HepG2 (cell line): ENCODE results near the gene P4HTM. TPM values are rescaled to one million over a fixed set of nuclear protein-coding genes. Genes with fewer than 3 reads are reported as not detected.
A peak's percentile ranks its signal among the peaks of the same experiment; 100 is the strongest.

Source experiments
- ARID2 ChIP-seq: sonication (generic); formaldehyde crosslinking; IDR thresholded peaks from 2 replicates; pipeline ENCODE4 v1.8.1; 2022; ENCODE audit warnings: mild to moderate bottlenecking, missing genetic modification reagents, borderline replicate concordance
- ARNT2 ChIP-seq: sonication (generic); formaldehyde crosslinking; IDR thresholded peaks from 2 replicates; pipeline ENCODE4 v1.8.0; 2022; ENCODE audit warnings: mild to moderate bottlenecking, low read depth, missing genetic modification reagents, moderate library complexity
- ATRX ChIP-seq: sonication (generic); formaldehyde crosslinking; IDR thresholded peaks from 2 replicates; pipeline ENCODE4 v1.4.0; 2020; ENCODE audit warnings: missing genetic modification reagents, borderline replicate concordance
- BORCS8-MEF2B ChIP-seq: sonication (generic); formaldehyde crosslinking; IDR thresholded peaks from 2 replicates; pipeline ENCODE4 v1.8.0; 2022; ENCODE audit warnings: mild to moderate bottlenecking, missing genetic modification reagents
- ELK4 ChIP-seq: sonication (generic); formaldehyde crosslinking; IDR thresholded peaks from 2 replicates; pipeline ENCODE4 v1.9.0; 2021; ENCODE audit warnings: missing genetic modification reagents, borderline replicate concordance
- EP300 ChIP-seq, 3 experiments: sonication (generic) in 1 of 3; formaldehyde crosslinking in 1 of 3; IDR thresholded peaks; 2 replicates each; pipeline versions ENCODE4 v1.5.1 to v1.6.1; 2011 to 2020; ENCODE audit warnings: low read depth in 2 of 3, low read length in 2 of 3, borderline replicate concordance in 1 of 3, improper control_type of control experiment in 1 of 3, mild to moderate bottlenecking in 1 of 3, missing genetic modification reagents in 1 of 3, moderate library complexity in 1 of 3
- HOXA5 ChIP-seq: sonication (generic); formaldehyde crosslinking; IDR thresholded peaks from 2 replicates; pipeline ENCODE4 v1.4.0; 2020; ENCODE audit warnings: missing genetic modification reagents
- KDM2A ChIP-seq: sonication (generic); formaldehyde crosslinking; IDR thresholded peaks from 2 replicates; pipeline ENCODE4 v1.4.0; 2020; ENCODE audit warnings: low read depth, missing genetic modification reagents, borderline replicate concordance
- KMT2A ChIP-seq: sonication (generic); formaldehyde crosslinking; IDR thresholded peaks from 2 replicates; pipeline ENCODE4 v1.4.0; 2020; ENCODE audit warnings: missing genetic modification reagents
- MIER2 ChIP-seq: IDR thresholded peaks from 2 replicates; pipeline ENCODE4 v1.6.1; 2016; ENCODE audit warnings: missing biosample characterization, missing genetic modification reagents
- MLLT10 ChIP-seq: sonication (generic); formaldehyde crosslinking; IDR thresholded peaks from 2 replicates; pipeline ENCODE4 v1.4.0; 2020; ENCODE audit warnings: missing genetic modification reagents
- PHF20 ChIP-seq: sonication (generic); formaldehyde crosslinking; IDR thresholded peaks from 2 replicates; pipeline ENCODE4 v1.5.0; 2020; ENCODE audit warnings: mild to moderate bottlenecking, missing genetic modification reagents
- PITX1 ChIP-seq: sonication (generic); formaldehyde crosslinking; IDR thresholded peaks from 2 replicates; pipeline ENCODE4 v1.5.1; 2020; ENCODE audit warnings: mild to moderate bottlenecking, missing genetic modification reagents
- RBAK ChIP-seq: sonication (generic); formaldehyde crosslinking; IDR thresholded peaks from 2 replicates; pipeline ENCODE4 v1.5.1; 2020; ENCODE audit warnings: mild to moderate bottlenecking, missing genetic modification reagents
- RFXANK ChIP-seq: IDR thresholded peaks from 2 replicates; pipeline ENCODE4 v1.6.1; 2016
- SKI ChIP-seq: fragments of 450-650 bp; IDR thresholded peaks from one replicate; pipeline ENCODE4 v1.6.1; 2018; ENCODE audit warnings: mild to moderate bottlenecking; ENCODE audit not compliant: partially characterized antibody
- TOPORS ChIP-seq: sonication (generic); formaldehyde crosslinking; IDR thresholded peaks from 2 replicates; pipeline ENCODE4 v1.8.0; 2023; ENCODE audit warnings: mild to moderate bottlenecking, missing genetic modification reagents
- WIZ ChIP-seq: sonication (generic); formaldehyde crosslinking; IDR thresholded peaks from 2 replicates; pipeline ENCODE4 v1.5.1; 2020; ENCODE audit warnings: mild to moderate bottlenecking, missing genetic modification reagents
- ZGPAT ChIP-seq: IDR thresholded peaks from 2 replicates; pipeline ENCODE4 v1.6.1; 2016; ENCODE audit warnings: mild to moderate bottlenecking
- ZNF251 ChIP-seq: sonication (generic); formaldehyde crosslinking; IDR thresholded peaks from 2 replicates; pipeline ENCODE4 v1.9.0; 2021; ENCODE audit warnings: mild to moderate bottlenecking, missing genetic modification reagents
- ZNF652 ChIP-seq: IDR thresholded peaks from 2 replicates; pipeline ENCODE4 v1.6.1; 2016; ENCODE audit warnings: low read depth, borderline replicate concordance
- polyA plus RNA-seq, 8 experiments: library from polyadenylated mRNA; depleted of rRNA in 3 of 8; stranded (reverse) in 7 of 8; unstranded in 1 of 8; fragments of >200 nt; fragmentation: Illumina TruSeq in 4 of 8; extraction: Trizol in 4 of 8; gene quantifications; 2 replicates each; pipeline versions ENCODE4 v1.2.1 to v1.2.3, GENCODE V29; 2011 to 2016; ENCODE audit warnings: low read depth in 4 of 8, missing spikeins in 1 of 8, mixed read lengths in 1 of 8; ENCODE audit not compliant: insufficient read depth in 1 of 8
- total RNA-seq, 5 experiments: library from RNA; depleted of rRNA; stranded (reverse); fragments of >200 nt; fragmentation: Illumina TruSeq; extraction: Trizol; gene quantifications; 2 replicates each; pipeline ENCODE4 v1.2.3, GENCODE V29; 2016; ENCODE audit warnings: low read depth in 1 of 5
- TF ChIP-seq, protein P1 (sequence below): sonication (generic); formaldehyde crosslinking; conservative IDR thresholded peaks from 2 replicates; pipeline ENCODE4 v1.8.1; 2023; ENCODE audit warnings: missing genetic modification reagents
- TF ChIP-seq, protein P2 (sequence below): sonication (generic); formaldehyde crosslinking; IDR thresholded peaks from 2 replicates; pipeline ENCODE4 v1.5.0; 2020; ENCODE audit warnings: mild to moderate bottlenecking, missing genetic modification reagents, borderline replicate concordance
- TF ChIP-seq, protein P3 (sequence below): sonication (generic); formaldehyde crosslinking; IDR thresholded peaks from 2 replicates; pipeline ENCODE4 v1.8.1; 2023; ENCODE audit warnings: mild to moderate bottlenecking, missing genetic modification reagents, borderline replicate concordance

The P4HTM gene
- total and polyA plus RNA-seq, 2 of the 13 experiments (the other 11 are each of a cell fraction or from before 2014, with no cell fraction given), result 0.01 TPM; not detected in 1

GRCh38 chr3:49021213-49021812 lies 31.3 kb downstream of the P4HTM start (continued):
- TF ChIP-seq, protein P1, sequence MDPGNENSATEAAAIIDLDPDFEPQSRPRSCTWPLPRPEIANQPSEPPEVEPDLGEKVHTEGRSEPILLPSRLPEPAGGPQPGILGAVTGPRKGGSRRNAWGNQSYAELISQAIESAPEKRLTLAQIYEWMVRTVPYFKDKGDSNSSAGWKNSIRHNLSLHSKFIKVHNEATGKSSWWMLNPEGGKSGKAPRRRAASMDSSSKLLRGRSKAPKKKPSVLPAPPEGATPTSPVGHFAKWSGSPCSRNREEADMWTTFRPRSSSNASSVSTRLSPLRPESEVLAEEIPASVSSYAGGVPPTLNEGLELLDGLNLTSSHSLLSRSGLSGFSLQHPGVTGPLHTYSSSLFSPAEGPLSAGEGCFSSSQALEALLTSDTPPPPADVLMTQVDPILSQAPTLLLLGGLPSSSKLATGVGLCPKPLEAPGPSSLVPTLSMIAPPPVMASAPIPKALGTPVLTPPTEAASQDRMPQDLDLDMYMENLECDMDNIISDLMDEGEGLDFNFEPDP (CRISPR knock-in tag), result no peak
- TF ChIP-seq SKI, result peak; percentile 46
- TF ChIP-seq ARID2, result no peak
- no peak for TF ChIP-seq MIER2 (CRISPR knock-in tag)
- TF ChIP-seq WIZ (CRISPR knock-in tag), result no peak
- TF ChIP-seq ZNF652 (CRISPR knock-in tag), result no peak
- TF ChIP-seq HOXA5 (CRISPR knock-in tag), result peak; percentile 62
- 0 out of 2 replicates have a peak, but pooled peaks have one; percentile 36 for TF ChIP-seq ELK4 (CRISPR knock-in tag)
- TF ChIP-seq MLLT10 (CRISPR knock-in tag), result no peak
- TF ChIP-seq, protein P2, sequence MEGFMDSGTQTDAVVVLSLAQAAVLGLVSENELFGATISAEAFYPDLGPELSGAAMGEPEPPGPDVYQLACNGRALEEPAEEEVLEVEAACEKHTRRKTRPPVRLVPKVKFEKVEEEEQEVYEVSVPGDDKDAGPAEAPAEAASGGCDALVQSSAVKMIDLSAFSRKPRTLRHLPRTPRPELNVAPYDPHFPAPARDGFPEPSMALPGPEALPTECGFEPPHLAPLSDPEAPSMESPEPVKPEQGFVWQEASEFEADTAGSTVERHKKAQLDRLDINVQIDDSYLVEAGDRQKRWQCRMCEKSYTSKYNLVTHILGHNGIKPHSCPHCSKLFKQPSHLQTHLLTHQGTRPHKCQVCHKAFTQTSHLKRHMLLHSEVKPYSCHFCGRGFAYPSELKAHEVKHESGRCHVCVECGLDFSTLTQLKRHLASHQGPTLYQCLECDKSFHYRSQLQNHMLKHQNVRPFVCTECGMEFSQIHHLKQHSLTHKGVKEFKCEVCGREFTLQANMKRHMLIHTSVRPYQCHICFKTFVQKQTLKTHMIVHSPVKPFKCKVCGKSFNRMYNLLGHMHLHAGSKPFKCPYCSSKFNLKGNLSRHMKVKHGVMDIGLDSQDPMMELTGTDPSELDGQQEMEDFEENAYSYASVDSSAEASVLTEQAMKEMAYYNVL (CRISPR knock-in tag), result no peak
- TF ChIP-seq ATRX (CRISPR knock-in tag), result no peak
- 0 out of 2 replicates have a peak, but pooled peaks have one; percentile 15 for TF ChIP-seq ZGPAT (CRISPR knock-in tag)
- TF ChIP-seq RFXANK (CRISPR knock-in tag), result peak; percentile 51; the same call in 1 of the 2 replicates
- TF ChIP-seq KMT2A, result no peak
- TF ChIP-seq PITX1 (CRISPR knock-in tag), result 0 out of 2 replicates have a peak, but pooled peaks have one; percentile 13
- no peak; the same call in 1 of the 2 replicates for TF ChIP-seq TOPORS (CRISPR knock-in tag)
- TF ChIP-seq KDM2A (CRISPR knock-in tag), result peak; percentile 52; the same call in 1 of the 2 replicates
- TF ChIP-seq ARNT2, result peak; percentile 19; the same call in 1 of the 2 replicates
- TF ChIP-seq, protein P3, sequence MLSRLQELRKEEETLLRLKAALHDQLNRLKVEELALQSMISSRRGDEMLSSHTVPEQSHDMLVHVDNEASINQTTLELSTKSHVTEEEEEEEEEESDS (CRISPR knock-in tag), result no peak
- TF ChIP-seq PHF20 (CRISPR knock-in tag), result peak; percentile 56; the same call in 1 of the 2 replicates
- no peak for TF ChIP-seq RBAK (CRISPR knock-in tag)
- peak; percentile 16; the same call in 1 of the 2 replicates for TF ChIP-seq BORCS8-MEF2B (CRISPR knock-in tag)
- no peak for TF ChIP-seq EP300 (IDR thresholded peaks at IDR 0.05; ENCODE audit: low read depth in 2 of 2, low read length in 2 of 2)
- no peak for TF ChIP-seq EP300 (CRISPR knock-in tag; IDR thresholded peaks at IDR 0.05; ENCODE audit: borderline replicate concordance)
- 0 out of 2 replicates have a peak, but pooled peaks have one; percentile 29 for TF ChIP-seq ZNF251
